ENCODE results near the gene CCR8. TPM values are rescaled to one million over a fixed set of nuclear protein-coding genes. Genes with fewer than 3 reads are reported as not detected.

CCR8 gene
- total RNA-seq, 1 experiment from 2014 or later, result not detected

- no TSS peak for BruUV-seq (replicated peaks)
- RAD21 ChIA-PET (ENCODE audit: low non-redundant PET in 1 of 2, low total read pairs in 2 of 2, uncharacterized antibody in 2 of 2, unreplicated experiment in 2 of 2), result interaction anchor here in 1 of 2 experiments (2.1 to 2.4 kb wide), 2 partner anchors 95 to 160 kb away, joined by 8 to 30 read pairs; partner anchors contain the start of gene XIRP1
- no peak for DNase-seq (ENCODE audit: low read depth, low spot score)
- H3K27me3 ChIP-seq (ENCODE audit: insufficient read depth, low read length), result no peaks in the 10 kb centered on the region
- H3K4me2 ChIP-seq (ENCODE audit: low read length), result no peak overlapping the region
- POLR2A ChIA-PET, result no interaction called here
- no peak overlapping the region for H3K4me3 ChIP-seq (replicated peaks in 1 of 2; ENCODE audit: low read depth in 1 of 2, low read length in 2 of 2)
- H3K36me3 ChIP-seq (ENCODE audit: control insufficient read depth in 1 of 2, insufficient read depth in 2 of 2, low read length in 2 of 2), result no peaks in the 10 kb centered on the region
- H3K79me2 ChIP-seq (ENCODE audit: insufficient read depth, low read length), result no peaks in the 10 kb centered on the region
- TF ChIP-seq ELF1 (IDR thresholded peaks at IDR 0.05; ENCODE audit: borderline replicate concordance, low read depth) (no peak), JUND (IDR thresholded peaks at IDR 0.05) (no peak)
- no peak overlapping the region for H3K9ac ChIP-seq (ENCODE audit: low read length)
- H3K9me2 ChIP-seq (ENCODE audit: insufficient read depth), result no peaks in the 10 kb centered on the region
- CTCF ChIA-PET, result interaction anchor here (1.4 to 8.2 kb wide), 2 partner anchors 97 to 161 kb away, joined by 5 to 184 read pairs; no protein-coding TSS in a partner anchor
- H3K9me3 ChIP-seq (ENCODE audit: control insufficient read depth in 1 of 2, insufficient read depth in 1 of 2, low read depth in 1 of 2, low read length in 2 of 2), result no peaks in the 10 kb centered on the region
- ATAC-seq, result no peak
- H4K20me1 ChIP-seq (ENCODE audit: insufficient read depth), result no peaks in the 10 kb centered on the region
- intact Hi-C loops (cut with micrococcal nuclease), result no loop called here
- no peak overlapping the region for H2AFZ ChIP-seq (ENCODE audit: low read depth, low read length, poor library complexity, severe bottlenecking)
- H3K27ac ChIP-seq (ENCODE audit: low read depth, low read length), result no peak overlapping the region
- H3K4me1 ChIP-seq (ENCODE audit: control insufficient read depth in 1 of 2, insufficient read depth in 2 of 2, low read length in 2 of 2), result peaks cover 0 to 2% of the 10 kb centered on the region in 2 experiments; a peak in 1 of 4 replicates
Measured at GRCh38 chr3:39286771-39287170, 42.7 kb upstream of the CCR8 start.

GRCh38 chr3:39287216-39288164 lies 42.0 kb upstream of the CCR8 start:
- no peak overlapping the region for H2AFZ ChIP-seq (ENCODE audit: low read depth, low read length, poor library complexity, severe bottlenecking)
- no peaks in the 10 kb centered on the region for H3K9me2 ChIP-seq (ENCODE audit: insufficient read depth)
- no TSS peak for BruUV-seq (replicated peaks)
- intact Hi-C loops (cut with micrococcal nuclease), result loop anchor here (1.0 to 2.0 kb wide), 5 partner anchors 79 to 257 kb away; no protein-coding TSS in a partner anchor
- ATAC-seq (no peak), DNase-seq (ENCODE audit: low read depth, low spot score) (no peak)
- ChIA-PET POLR2A (interaction anchor here (1.4 kb wide), 1 partner anchor 97 kb away, joined by 3 read pairs; no protein-coding TSS in a partner anchor), RAD21 (ENCODE audit: low non-redundant PET in 1 of 2, low total read pairs in 2 of 2, uncharacterized antibody in 2 of 2, unreplicated experiment in 2 of 2) (interaction anchor here (0.6 to 2.4 kb wide), 14 partner anchors 17 to 704 kb away, joined by 3 to 30 read pairs (median 4); partner anchors contain the start of genes GORASP1 (in 1 of the 2), TTC21A (in 1 of the 2) and XIRP1 (in 1 of the 2)), CTCF (interaction anchor here (0.6 to 8.2 kb wide), 30 partner anchors 8 to 642 kb away, joined by 3 to 184 read pairs (median 4); partner anchors contain the start of genes CX3CR1, GORASP1, TTC21A and XIRP1)
- no peak overlapping the region for H3K4me3 ChIP-seq (replicated peaks in 1 of 2; ENCODE audit: low read depth in 1 of 2, low read length in 2 of 2)
- H3K36me3 ChIP-seq (ENCODE audit: control insufficient read depth in 1 of 2, insufficient read depth in 2 of 2, low read length in 2 of 2), result no peaks in the 10 kb centered on the region
- no peak overlapping the region for H3K9ac ChIP-seq (ENCODE audit: low read length)
- no peak overlapping the region for H3K4me2 ChIP-seq (ENCODE audit: low read length)
- peaks cover 0 to 7% of the 10 kb centered on the region in 2 experiments; a peak in 1 of 4 replicates for H3K4me1 ChIP-seq (ENCODE audit: control insufficient read depth in 1 of 2, insufficient read depth in 2 of 2, low read length in 2 of 2)
- H3K79me2 ChIP-seq (ENCODE audit: insufficient read depth, low read length), result no peaks in the 10 kb centered on the region
- H4K20me1 ChIP-seq (ENCODE audit: insufficient read depth), result no peaks in the 10 kb centered on the region
- no peaks in the 10 kb centered on the region for H3K9me3 ChIP-seq (ENCODE audit: control insufficient read depth in 1 of 2, insufficient read depth in 1 of 2, low read depth in 1 of 2, low read length in 2 of 2)
- H3K27ac ChIP-seq (ENCODE audit: low read depth, low read length), result no peak overlapping the region
- no peaks in the 10 kb centered on the region for H3K27me3 ChIP-seq (ENCODE audit: insufficient read depth, low read length)
- TF ChIP-seq CTCF (IDR thresholded peaks at IDR 0.05 in 2 of 3, conservative IDR thresholded peaks at IDR 0.05 in 1 of 3; ENCODE audit: borderline replicate concordance in 1 of 3, insufficient read depth in 1 of 3, low read depth in 2 of 3, low read length in 2 of 3) (no peak), EZH2 (IDR thresholded peaks at IDR 0.05) (no peak), ZNF274 (IDR thresholded peaks at IDR 0.05; ENCODE audit: low read depth, low read length) (no peak), POLR2A (IDR thresholded peaks at IDR 0.05; ENCODE audit: borderline replicate concordance, extremely low read depth, insufficient read depth, insufficient read length) (no peak), POLR2AphosphoS5 (IDR thresholded peaks at IDR 0.05; ENCODE audit: low read depth, low read length) (no peak)
